B cell (primary cell): ENCODE results near the gene TANK. TPM values are rescaled to one million over a fixed set of nuclear protein-coding genes. Genes with fewer than 3 reads are reported as not detected.
A peak's percentile ranks its signal among the peaks of the same experiment; 100 is the strongest.

Experiments used
- ATAC-seq: fragments of 200-7000 bp; cut with Tn5 transposase; one replicate; pipeline ENCODE4 v1.10.0; 2021; ENCODE audit warnings: low read depth, mild to moderate bottlenecking, moderate number of reproducible peaks, moderate library complexity
- CTCF ChIA-PET: fragments of 350-600 bp; sonication (Branson Sonifier 250); formaldehyde crosslinking; loops from one replicate; lab custom pipeline; 2021; ENCODE audit warnings: antibody characterized with exemption, inconsistent platforms; lab: Charles Lee
- POLR2A ChIA-PET: fragments of 350-600 bp; sonication (Branson Sonifier 250); formaldehyde crosslinking; loops from one replicate; lab custom pipeline; 2021; ENCODE audit warnings: antibody characterized with exemption; lab: Charles Lee
- DNase-seq: peaks from one replicate; pipeline ENCODE4 v3.0.0; 2013
- H2AFZ ChIP-seq: 2 replicates; pipeline ENCODE4 v1.6.1; 2012; ENCODE audit warnings: mild to moderate bottlenecking, low read depth, low read length; ENCODE audit not compliant: insufficient read depth, poor library complexity, severe bottlenecking
- H3K27ac ChIP-seq, 2 donors: 1 replicate in 1 of 2; 2 replicates in 1 of 2; pipeline ENCODE4 v1.5.1; 2012 to 2013; ENCODE audit warnings: low read length in 2 of 2, mild to moderate bottlenecking in 2 of 2, moderate library complexity in 1 of 2
- H3K27me3 ChIP-seq, 4 experiments: fragments of 200-600 bp in 1 of 4; sonication (generic) in 1 of 4; replicated peaks in 1 of 4; 1 replicate in 2 of 4; 2 replicates in 2 of 4; pipeline versions ENCODE4 v1.6.1 to v1.7.0; 2013 to 2016; ENCODE audit warnings: low read length in 3 of 4, mild to moderate bottlenecking in 2 of 4, mixed read lengths in 1 of 4, moderate library complexity in 1 of 4; ENCODE audit not compliant: insufficient read depth in 4 of 4, control insufficient read depth in 3 of 4; ENCODE audit errors: control extremely low read depth in 1 of 4
- H3K36me3 ChIP-seq, 2 experiments: replicated peaks in 1 of 2; 1 replicate in 1 of 2; 2 replicates in 1 of 2; pipeline versions ENCODE4 v1.6.1 to v1.7.1; 2013; ENCODE audit warnings: low read length in 1 of 2; ENCODE audit not compliant: insufficient read depth in 2 of 2, control insufficient read depth in 1 of 2; ENCODE audit errors: control extremely low read depth in 1 of 2, extremely low read depth in 1 of 2
- H3K4me1 ChIP-seq, 2 donors: fragments of 200-600 bp in 1 of 2; sonication (generic) in 1 of 2; 1 replicate in 1 of 2; 2 replicates in 1 of 2; pipeline versions ENCODE4 v1.5.1 to v1.6.1; 2013 to 2017; ENCODE audit warnings: low read length in 2 of 2; ENCODE audit not compliant: control insufficient read depth in 2 of 2, insufficient read depth in 2 of 2
- H3K4me2 ChIP-seq: replicated peaks from 2 replicates; pipeline ENCODE3; 2012; ENCODE audit warnings: mild to moderate bottlenecking, low read depth, low read length; ENCODE audit not compliant: poor library complexity, severe bottlenecking
- H3K4me3 ChIP-seq, 5 experiments: fragments of 200-600 bp in 1 of 5; sonication (generic) in 1 of 5; 1 replicate in 3 of 5; 2 replicates in 2 of 5; pipeline versions ENCODE4 v1.5.1 to v1.7.0; 2011 to 2016; ENCODE audit warnings: low read length in 4 of 5, mild to moderate bottlenecking in 4 of 5, low read depth in 2 of 5, control low read depth in 1 of 5, moderate library complexity in 1 of 5; ENCODE audit not compliant: insufficient read depth in 1 of 5; ENCODE audit errors: control extremely low read depth in 1 of 5, extremely low read depth in 1 of 5
- H3K79me2 ChIP-seq: fragments of 200-600 bp; sonication (generic); one replicate; pipeline ENCODE4 v1.6.0; 2016; ENCODE audit warnings: low read length; ENCODE audit not compliant: control insufficient read depth, insufficient read depth
- H3K9ac ChIP-seq: fragments of 200-600 bp; sonication (generic); 2 replicates; pipeline ENCODE4 v1.6.1; 2017; ENCODE audit warnings: mild to moderate bottlenecking, low read length, moderate library complexity
- H3K9me3 ChIP-seq, 3 donors: one replicate each; pipeline versions ENCODE4 v1.6.1 to v1.7.1; 2013; ENCODE audit warnings: low read length in 2 of 3; ENCODE audit not compliant: control insufficient read depth in 2 of 3, insufficient read depth in 1 of 3; ENCODE audit errors: control extremely low read depth in 1 of 3
- H4K20me1 ChIP-seq: 2 replicates; pipeline ENCODE4 v1.6.0; 2012; ENCODE audit warnings: mild to moderate bottlenecking, low read length; ENCODE audit not compliant: insufficient read depth, control insufficient read depth, poor library complexity, severe bottlenecking
- H3K27ac Mint-ChIP-seq: one replicate; pipeline ENCODE4 v1.8.0; 2021; ENCODE audit warnings: mixed read lengths
- H3K27me3 Mint-ChIP-seq: one replicate; pipeline ENCODE4 v1.8.0; 2021; ENCODE audit warnings: mixed read lengths
- H3K4me1 Mint-ChIP-seq: one replicate; pipeline ENCODE4 v1.8.0; 2021; ENCODE audit warnings: mixed read lengths
- H3K4me3 Mint-ChIP-seq: one replicate; pipeline ENCODE4 v1.8.0; 2021; ENCODE audit warnings: mixed read lengths
- H3K9me3 Mint-ChIP-seq: one replicate; pipeline ENCODE4 v1.8.0; 2022; ENCODE audit warnings: mixed read lengths; ENCODE audit not compliant: insufficient read depth
- CTCF ChIP-seq: fragments of 200-600 bp; IDR thresholded peaks from one replicate; pipeline ENCODE4 v1.8.0; 2022; ENCODE audit warnings: antibody characterized with exemption, mild to moderate bottlenecking
- EZH2 ChIP-seq: IDR thresholded peaks from 2 replicates; pipeline ENCODE4 v1.6.1; 2012; ENCODE audit warnings: borderline replicate concordance, low read depth, mild to moderate bottlenecking, moderate library complexity, low read length; ENCODE audit not compliant: insufficient read depth, poor library complexity, severe bottlenecking
- WGBS: methylation state at CpG from one replicate; pipeline ENCODE4 v1.1.5; 2013; ENCODE audit warnings: missing lambda C conversion rate; ENCODE audit not compliant: insufficient coverage; 5-methylcytosine and 5-hydroxymethylcytosine counted together
- intact Hi-C: fragments of 100-400 bp; cut with micrococcal nuclease; formaldehyde crosslinking; loops from one replicate; pipeline ENCODE4 v1.10.0; 2022
- polyA plus RNA-seq: library from polyadenylated mRNA; depleted of rRNA; stranded (reverse); fragments of >200 nt; gene quantifications from 2 replicates; pipeline ENCODE4 v1.2.3, GENCODE V29; 2012
- total RNA-seq, 2 donors: library from RNA; stranded (reverse); fragments of 120-200 nt in 1 of 2; gene quantifications; 1 replicate in 1 of 2; 2 replicates in 1 of 2; pipeline versions ENCODE4 v1.2.3 to v1.2.4, GENCODE V29; 2013 to 2022

The TANK gene
- total and polyA plus RNA-seq, 2 donors (not counting 1 experiment from before 2014, with no cell fraction given), result 62.4 to 179 TPM

GRCh38 chr2:161208527-161209139 is 48.4 kb downstream of the TANK start:
- Histone ChIP-seq H3K9ac (no peak overlapping the region), H3K27me3 (no peaks in the 10 kb centered on the region), H3K9me3 (no peaks in the 10 kb centered on the region), H3K79me2 (peaks cover 18% of the 10 kb centered on the region), H3K36me3 (peaks cover 5 to 59% of the 10 kb centered on the region in 2 experiments), H3K4me3 (no peak overlapping the region), H4K20me1 (peaks cover 14% of the 10 kb centered on the region), H3K4me1 (no peaks in the 10 kb centered on the region), H2AFZ (no peak overlapping the region), H3K27ac (no peak overlapping the region), H3K4me2 (no peak overlapping the region)
- Mint-ChIP-seq H3K4me3 (no peak overlapping the region), H3K9me3 (no peaks in the 10 kb centered on the region), H3K27me3 (no peaks in the 10 kb centered on the region), H3K4me1 (peaks cover 9% of the 10 kb centered on the region), H3K27ac (no peak overlapping the region)
- TF ChIP-seq CTCF (no peak), EZH2 (no peak)
- intact Hi-C loops, result no loop called here
- 100% methylated on average over 1 of the region's 4 CpGs for WGBS
- no peak for DNase-seq
- ChIA-PET CTCF (no interaction called here), POLR2A (no interaction called here)
- ATAC-seq, result no peak

DNA sequence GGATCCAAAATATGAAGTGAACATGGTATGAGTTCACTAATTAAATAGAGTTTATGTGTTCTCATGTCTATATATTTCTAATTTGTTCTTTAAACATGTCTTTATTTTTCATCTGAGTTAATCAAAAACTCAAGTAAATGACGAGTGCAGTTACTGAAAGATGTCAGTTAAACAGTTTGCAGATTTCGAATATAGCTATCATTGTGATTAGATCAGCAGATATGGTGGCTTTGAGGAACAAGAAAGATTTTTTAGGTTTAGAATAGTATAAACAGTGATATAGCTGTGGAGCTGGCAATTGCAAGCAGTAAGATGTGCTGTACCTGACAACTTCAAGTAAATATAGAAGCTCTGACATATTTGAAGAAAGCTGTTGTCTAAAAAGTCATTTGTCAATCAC is 49.7 kb downstream of the TANK start:
- peaks cover 6 to 56% of the 10 kb centered on the region in 2 experiments for H3K36me3 ChIP-seq

More for the DNA sequence above, 49.7 kb downstream of the TANK start:
- H3K9me3 ChIP-seq, result no peaks in the 10 kb centered on the region
- H3K4me2 ChIP-seq, result no peak overlapping the region
- DNase-seq (no peak), ATAC-seq (no peak)
- intact Hi-C loops, result no loop called here
- POLR2A ChIA-PET, result no interaction called here
- H3K4me3 ChIP-seq, result no peak overlapping the region
- no peak overlapping the region for H3K9ac ChIP-seq
- peak overlapping the region in 1 of 2 donors; percentile 41 for H3K27ac ChIP-seq
- CTCF ChIA-PET, result interaction anchor here (0.7 to 2.0 kb wide), 2 partner anchors 10 to 13 kb away, joined by 3 to 6 read pairs; no protein-coding TSS in a partner anchor
- WGBS, result 100% methylated on average over 1 of the region's 2 CpGs
- H3K79me2 ChIP-seq, result peaks cover 18% of the 10 kb centered on the region
- H3K4me3 Mint-ChIP-seq, result no peak overlapping the region
- no peaks in the 10 kb centered on the region for H3K27me3 Mint-ChIP-seq
- no peak overlapping the region for H3K27ac Mint-ChIP-seq
- H3K27me3 ChIP-seq, result no peaks in the 10 kb centered on the region
- peaks cover 14% of the 10 kb centered on the region for H4K20me1 ChIP-seq
- H3K9me3 Mint-ChIP-seq, result no peaks in the 10 kb centered on the region
- no peak overlapping the region for H2AFZ ChIP-seq
- TF ChIP-seq EZH2 (no peak), CTCF (no peak)
- peaks cover 7% of the 10 kb centered on the region for H3K4me1 Mint-ChIP-seq
- no peaks in the 10 kb centered on the region for H3K4me1 ChIP-seq
